Measurements from ENCODE around the gene KANK4. TPM values are rescaled to one million over a fixed set of nuclear protein-coding genes. Genes with fewer than 3 reads are reported as not detected.
"Not testable (repeated sequence)": the region's sequence is repeated elsewhere in the genome, so short reads cannot be mapped to it uniquely, and the experiment has no call there.

The KANK4 gene
- polyA plus RNA-seq, 3 donors = 1.9 to 8.1 (median 2.4) TPM

DNA sequence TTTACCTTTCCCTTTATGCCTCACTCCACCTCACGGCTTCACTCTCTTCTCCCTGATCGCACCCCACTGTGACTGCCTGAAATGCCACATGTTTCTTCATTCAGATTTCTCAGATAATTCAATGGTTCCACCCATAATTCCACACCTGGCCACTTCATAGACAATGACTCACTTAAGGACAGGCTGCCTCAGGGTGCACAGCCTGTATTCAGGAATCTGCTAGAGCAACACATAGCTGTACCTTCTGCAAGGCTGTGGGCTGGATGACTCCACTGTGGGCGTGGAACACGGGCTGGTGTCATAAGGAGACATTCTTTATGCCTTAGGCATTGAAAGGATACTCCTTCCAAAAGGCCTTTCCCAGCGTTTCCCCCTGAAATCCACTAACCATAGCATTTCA, 88.5 kb downstream of the KANK4 start:
- 84 to 89% (median 86%) methylated on average over 5 of the region's 5 CpGs for WGBS, 3 donors

DNA sequence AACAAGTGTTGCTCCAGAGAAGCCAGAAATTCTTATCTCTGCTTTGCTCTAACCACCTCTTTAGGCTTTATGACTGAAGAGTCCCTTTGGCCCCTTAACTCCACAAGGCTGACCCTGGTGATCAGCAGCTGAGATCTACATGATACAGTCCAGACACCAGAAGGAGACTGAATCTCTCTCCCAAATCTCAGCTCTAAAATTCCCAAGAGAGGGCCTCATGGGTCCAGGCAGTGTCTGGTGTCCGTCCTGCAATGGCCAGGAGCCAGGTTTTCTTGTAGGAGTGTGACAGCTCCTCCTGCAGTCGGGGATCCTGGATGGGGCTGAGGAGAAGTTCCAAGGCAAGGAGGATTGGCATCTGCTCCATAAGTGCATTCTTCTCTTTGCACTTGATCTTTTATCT, 89.3 kb downstream of the KANK4 start:
- 41 to 51% (median 47%) methylated on average over 2 of the region's 2 CpGs for WGBS, 3 donors

More for the DNA sequence above, 88.5 kb downstream of the KANK4 start:
- no peak overlapping the region for H3K27ac ChIP-seq (ENCODE audit: low read depth, low read length)

DNA sequence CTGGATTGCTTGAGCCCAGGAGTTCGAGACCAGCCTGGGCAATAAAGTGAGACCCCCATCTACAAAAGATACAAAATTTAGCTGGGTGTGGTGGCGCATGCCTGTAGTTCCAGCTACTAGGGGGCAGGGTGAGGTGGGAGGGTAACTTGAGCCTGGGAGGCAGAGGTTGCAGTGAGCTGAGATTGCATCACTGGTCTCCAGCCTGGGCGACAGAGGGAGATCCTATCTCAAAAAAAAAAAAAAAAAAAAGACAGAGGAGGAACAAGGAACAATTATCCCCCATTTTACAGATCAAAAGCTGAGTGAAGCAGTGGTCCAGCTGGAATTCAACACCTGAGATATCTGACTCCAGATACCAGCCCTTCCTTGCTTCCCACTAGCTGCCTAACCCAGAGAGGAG, 89.8 kb downstream of the KANK4 start:
- WGBS, 3 donors = 69 to 89% (median 80%) methylated on average over 3 of the region's 3 CpGs
- H3K27ac ChIP-seq (ENCODE audit: low read depth, low read length) = no peak overlapping the region

More for the DNA sequence above, 89.3 kb downstream of the KANK4 start:
- H3K27ac ChIP-seq (ENCODE audit: low read depth, low read length) = no peak overlapping the region

DNA sequence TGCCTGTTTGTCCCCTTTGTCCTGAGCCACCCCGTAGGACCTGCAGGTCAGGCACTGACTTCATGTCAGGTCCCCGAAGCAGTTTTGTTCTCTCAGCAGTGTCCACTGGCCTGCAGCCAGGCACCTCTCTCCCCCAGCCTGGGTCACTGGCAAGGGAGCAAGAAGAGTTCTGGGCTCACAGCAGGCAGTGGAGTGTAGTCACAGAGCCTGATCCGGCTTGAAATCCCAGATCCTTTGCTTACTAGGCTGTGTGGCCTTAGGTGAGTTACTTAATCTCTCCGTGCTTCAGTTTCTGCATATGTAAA, 90.4 kb downstream of the KANK4 start:
- WGBS, 3 donors = 64 to 74% (median 73%) methylated on average over 4 of the region's 4 CpGs
- no peak overlapping the region for H3K27ac ChIP-seq (ENCODE audit: low read depth, low read length)

DNA sequence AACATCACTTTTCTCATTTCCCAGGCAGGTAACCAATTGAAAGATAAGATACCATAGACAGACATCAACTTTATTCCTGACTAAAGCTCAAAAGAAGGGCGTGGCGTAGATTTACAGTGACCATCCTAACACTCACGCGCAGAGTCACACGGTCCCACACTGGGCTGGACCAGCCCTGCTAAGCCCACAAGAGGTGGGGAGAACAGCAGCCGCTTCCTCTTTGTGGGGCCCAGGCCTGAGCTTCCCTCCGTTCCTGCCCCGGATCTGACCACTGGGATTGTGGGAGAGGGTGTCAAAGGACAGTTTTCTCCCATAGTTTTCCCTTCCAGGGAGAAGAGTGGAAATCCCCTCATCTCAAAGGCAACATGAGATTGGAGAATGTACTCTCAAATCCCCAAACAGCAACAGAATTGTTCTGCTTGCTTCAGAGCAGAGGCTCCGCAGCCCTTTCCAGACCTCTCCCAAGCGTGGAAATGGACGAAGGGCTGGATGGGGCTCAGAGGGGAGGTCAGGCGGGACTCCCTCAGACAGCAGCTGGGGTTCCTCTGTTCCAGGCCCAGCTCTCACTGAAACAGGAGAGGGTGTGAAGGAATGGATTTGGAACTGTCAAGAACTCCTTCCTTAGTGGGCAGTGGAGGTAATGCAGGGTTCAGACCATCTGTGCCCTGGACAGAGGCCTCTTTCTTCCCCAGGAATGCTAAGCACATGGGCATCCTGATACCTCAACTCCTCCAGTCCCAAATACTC, 90.9 kb downstream of the KANK4 start:
- H3K27ac ChIP-seq (ENCODE audit: low read depth, low read length) = no peak overlapping the region
- WGBS, 3 donors = 72 to 95% (median 79%) methylated on average over 12 of the region's 12 CpGs

DNA sequence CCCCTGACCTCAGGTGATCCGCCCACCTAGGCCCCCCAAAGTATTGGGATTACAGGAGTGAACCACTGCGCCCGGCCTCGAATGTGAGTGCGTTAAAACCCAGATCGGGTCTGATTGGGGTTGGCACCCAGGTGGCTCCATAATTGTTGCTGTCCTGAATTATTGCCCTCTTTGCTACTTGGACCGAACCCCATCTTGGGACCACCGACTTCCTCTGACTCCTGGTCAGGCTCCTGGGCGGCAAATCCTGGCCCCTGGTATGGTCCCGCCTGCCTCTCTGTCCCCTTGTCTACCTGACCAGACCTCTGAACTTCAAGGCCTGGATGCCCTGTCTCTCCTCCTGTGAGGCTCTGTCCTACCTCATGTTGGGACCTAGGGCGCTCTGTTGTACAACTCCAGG, 91.7 kb downstream of the KANK4 start:
- H3K27ac ChIP-seq (ENCODE audit: low read depth, low read length) = no peak overlapping the region
- 84 to 87% (median 87%) methylated on average over 10 to 11 of the region's 11 CpGs for WGBS, 3 donors

DNA sequence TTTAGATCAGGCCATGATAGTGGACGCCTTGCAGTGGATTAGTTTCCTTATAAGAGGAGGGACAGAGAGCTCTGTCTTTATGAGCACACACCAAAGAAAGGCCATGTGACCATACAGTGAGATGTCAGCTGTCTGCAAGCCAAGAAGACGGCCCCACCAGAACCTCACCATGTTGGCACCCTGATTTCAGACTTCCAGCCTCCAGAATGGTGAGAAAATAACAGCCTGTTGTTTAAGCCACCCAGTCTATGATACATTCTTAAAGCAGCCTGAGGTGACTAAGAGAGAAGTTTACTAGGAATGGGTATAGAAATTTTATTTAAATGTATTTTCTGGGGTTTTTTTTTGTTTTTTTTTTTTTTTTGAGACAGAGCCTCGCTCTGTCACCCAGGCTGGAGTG, 95.1 kb downstream of the KANK4 start:
- 45 to 48% (median 46%) methylated on average over 2 of the region's 3 CpGs for WGBS, 3 donors
- H3K27ac ChIP-seq (ENCODE audit: low read depth, low read length) = no peak overlapping the region

DNA sequence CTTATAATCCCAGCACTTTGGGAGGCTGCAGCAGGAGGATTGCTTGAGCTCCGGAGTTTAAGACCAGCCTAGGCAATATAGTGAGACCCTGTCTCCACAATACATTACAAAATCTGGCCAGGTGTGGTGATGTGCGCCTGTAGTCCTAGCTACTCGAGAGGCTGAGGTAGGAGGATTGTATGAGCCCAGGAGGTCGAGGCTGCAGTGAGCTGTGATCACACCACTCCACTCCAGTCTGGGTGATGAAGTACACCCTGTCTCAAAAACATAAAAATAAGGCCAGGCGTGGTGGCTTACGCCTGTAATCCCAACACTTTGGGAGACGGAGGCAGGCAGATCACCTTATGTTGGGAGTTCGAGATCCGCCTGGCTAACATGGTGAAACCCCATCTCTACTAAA, 96.9 kb downstream of the KANK4 start:
- no peak overlapping the region for H3K27ac ChIP-seq (ENCODE audit: low read depth, low read length)
- WGBS, 3 donors = 88 to 95% (median 90%) methylated on average over 7 to 9 of the region's 9 CpGs

DNA sequence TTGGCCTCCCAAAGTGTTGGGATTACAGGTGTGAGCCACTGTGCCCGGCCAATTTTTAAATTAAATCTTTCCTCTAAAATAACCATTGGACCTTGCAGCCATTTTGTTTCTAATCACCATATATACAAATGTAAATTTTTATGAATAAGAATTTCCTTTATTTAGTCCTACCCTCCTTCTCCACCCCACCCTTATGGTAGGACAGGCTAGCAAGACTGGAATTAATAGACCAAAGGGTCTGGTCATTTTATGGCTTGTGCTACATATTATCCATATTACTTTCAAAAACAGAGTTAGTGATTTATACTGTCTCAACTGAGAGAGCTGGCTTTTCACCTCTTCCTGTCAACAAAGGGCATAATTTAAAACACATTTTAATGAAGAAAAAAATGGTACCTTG, 98.1 kb downstream of the KANK4 start:
- 92 to 96% (median 93%) methylated on average over 1 of the region's 1 CpG for WGBS, 3 donors
- H3K27ac ChIP-seq (ENCODE audit: low read depth, low read length) = no peak overlapping the region

DNA sequence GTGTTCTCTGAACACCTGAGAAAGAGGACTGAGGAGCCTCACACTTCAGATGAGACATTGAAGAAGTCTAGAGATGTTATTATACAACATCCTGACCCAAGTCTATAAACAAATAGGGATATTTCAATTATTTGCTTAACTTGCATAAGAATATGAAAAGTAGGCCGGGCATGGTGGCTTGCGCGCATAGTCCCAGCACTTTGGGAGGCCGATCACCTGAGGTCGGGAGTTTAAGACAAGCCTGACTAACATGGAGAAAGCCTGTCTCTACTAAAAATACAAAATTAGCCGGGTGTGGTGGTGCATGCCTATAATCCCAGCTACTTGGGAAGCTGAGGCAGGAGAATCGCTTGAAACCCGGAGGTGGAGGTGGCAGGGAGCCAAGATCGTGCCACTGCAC, 98.8 kb downstream of the KANK4 start:
- 90 to 97% (median 94%) methylated on average over 9 of the region's 9 CpGs for WGBS, 3 donors
- H3K27ac ChIP-seq (ENCODE audit: low read depth, low read length) = not testable (repeated sequence)

DNA sequence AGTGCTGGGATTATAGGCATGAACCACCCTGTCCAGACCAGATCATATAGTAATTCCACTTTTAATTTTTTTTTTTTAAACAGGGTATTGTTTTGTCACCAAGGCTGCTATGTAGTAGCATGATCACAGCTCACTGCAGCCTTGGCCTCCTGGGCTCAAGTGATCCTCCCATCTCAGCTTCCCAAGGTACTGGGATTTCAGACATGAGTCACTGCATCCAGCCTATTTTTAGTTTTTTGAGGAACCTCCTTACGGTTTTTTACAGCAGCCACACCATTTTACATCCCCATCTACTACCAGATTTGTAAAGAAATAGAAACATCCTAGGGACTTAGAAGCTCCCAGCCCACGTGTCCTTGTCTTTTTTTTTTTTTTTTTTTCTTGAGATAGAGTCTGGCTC, 100.6 kb downstream of the KANK4 start:
- 69 to 75% (median 72%) methylated on average over 2 of the region's 2 CpGs for WGBS, 3 donors
- no peak overlapping the region for H3K27ac ChIP-seq (ENCODE audit: low read depth, low read length)

DNA sequence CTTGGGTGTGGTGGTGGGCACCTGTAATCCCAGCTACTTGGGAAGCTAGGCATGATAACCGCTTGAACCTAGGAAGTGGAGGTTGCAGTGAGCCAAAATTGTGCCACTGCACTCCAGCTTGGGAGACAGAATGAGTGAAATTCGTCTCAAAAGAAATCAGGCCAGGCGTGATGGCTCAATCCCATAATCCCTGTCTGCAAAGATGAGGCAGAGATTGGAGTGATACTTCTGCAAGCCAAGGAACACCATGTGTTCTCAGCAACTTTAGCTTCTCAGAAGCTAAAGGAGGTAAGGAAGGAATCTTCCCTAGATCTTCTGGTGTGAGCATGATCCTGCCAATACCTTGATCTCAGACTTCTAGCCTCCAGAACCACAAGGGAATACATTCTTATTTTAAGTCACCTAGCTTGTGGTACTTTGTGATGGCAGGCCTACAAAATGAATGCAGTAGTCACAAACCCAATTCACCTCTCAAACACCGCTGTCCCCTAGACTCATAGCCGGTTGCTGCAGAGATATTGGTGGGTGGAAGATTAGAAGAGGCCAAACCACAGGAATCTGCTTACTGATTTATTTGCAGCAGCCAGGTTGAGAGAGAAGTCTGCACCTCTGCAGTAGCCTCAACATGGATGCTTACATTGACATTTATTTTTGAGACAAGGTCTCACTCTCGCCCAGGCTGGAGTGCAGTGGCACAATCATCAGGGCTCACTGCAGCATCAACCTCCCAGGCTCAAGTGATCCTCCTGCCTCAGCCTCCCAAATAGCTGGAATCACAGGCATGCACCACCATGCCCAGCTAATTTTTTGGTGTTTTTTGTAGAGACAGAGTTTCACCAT, 105.9 kb downstream of the KANK4 start:
- H3K27ac ChIP-seq (ENCODE audit: low read depth, low read length) = no peak overlapping the region
- WGBS, 3 donors = 65 to 91% (median 84%) methylated on average over 6 of the region's 6 CpGs

DNA sequence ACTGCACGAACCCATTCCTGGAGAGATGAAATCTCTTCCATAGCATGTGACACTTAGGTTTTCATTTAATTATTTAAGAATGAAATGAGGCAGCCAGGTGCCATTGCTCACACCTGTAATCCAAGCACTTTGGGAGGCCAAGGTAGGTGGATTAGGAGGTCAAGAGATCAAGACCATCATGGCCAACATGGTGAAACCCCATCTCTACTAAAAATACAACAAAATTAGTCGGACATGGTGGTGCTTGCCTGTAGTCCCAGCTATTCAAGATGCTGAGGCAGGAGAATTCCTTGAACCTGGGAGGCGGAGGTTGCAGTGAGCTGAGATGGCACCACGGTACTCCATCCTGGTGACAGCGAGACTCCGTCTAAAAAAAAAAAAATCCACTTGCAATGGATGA, 106.8 kb downstream of the KANK4 start:
- 78 to 97% (median 78%) methylated on average over 6 of the region's 6 CpGs for whole genome bisulfite sequencing, 3 donors
- H3K27ac ChIP-seq (ENCODE audit: low read depth, low read length) = no peak overlapping the region

DNA sequence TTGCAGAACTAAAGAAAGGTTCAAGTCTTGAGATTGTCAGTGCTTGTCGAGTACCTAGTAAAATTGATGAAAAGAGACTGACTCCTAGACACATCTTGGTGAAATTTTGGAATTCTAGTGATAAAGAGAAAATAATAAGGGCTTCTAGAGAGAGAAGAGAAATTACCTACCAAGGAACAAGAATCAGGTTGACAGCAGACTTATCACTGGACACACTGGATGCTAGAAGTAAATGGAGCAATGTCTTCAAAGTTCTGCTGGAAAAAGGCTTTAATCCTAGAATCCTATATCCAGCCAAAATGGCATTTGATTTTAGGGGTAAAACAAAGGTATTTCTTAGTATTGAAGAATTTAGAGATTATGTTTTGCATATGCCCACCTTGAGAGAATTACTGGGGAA, 108.3 kb downstream of the KANK4 start:
- no peak overlapping the region for H3K27ac ChIP-seq (ENCODE audit: low read depth, low read length)
- 90 to 97% (median 95%) methylated on average over 1 of the region's 1 CpG for WGBS, 3 donors

DNA sequence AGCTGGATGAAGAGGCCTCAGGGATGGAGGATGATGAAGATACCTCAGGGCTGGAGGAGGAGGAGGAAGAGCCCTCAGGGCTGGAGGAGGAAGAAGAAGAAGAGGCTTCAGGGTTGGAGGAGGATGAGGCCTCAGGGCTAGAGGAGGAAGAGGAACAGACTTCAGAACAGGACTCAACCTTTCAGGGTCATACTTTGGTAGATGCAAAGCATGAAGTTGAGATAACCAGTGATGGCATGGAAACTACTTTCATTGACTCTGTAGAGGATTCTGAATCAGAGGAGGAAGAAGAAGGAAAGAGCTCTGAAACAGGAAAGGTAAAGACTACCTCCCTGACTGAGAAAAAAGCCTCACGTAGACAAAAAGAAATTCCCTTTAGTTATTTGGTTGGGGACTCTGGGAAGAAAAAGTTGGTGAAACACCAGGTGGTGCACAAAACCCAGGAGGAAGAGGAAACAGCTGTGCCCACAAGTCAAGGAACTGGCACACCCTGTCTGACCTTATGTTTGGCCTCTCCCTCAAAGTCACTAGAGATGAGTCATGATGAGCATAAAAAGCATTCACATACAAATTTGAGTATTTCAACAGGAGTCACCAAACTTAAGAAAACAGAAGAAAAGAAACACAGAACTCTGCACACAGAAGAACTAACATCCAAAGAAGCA, 109.2 kb downstream of the KANK4 start:
- WGBS, 3 donors = 59 to 84% (median 67%) methylated on average over 1 of the region's 1 CpG
- H3K27ac ChIP-seq (ENCODE audit: low read depth, low read length) = no peak overlapping the region

DNA sequence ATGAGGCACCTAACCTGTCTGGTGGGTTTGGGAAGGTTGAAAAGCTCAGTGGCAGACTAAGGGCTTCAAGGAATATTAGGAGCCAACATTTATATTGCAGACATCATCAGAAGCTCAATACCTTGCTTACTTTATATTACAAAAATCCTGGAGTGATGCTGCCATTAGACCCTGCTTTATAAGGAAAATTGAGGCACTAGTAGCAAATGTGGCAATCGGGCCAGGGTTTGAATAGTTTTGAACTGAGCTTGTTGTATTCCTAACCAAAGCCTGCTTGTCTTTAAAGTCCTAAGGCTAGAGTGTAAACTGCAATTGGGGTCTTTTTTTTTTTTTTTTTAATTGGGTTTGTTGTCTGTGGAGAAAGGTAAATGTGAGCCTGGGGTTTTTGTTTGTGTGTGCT, 110.3 kb downstream of the KANK4 start:
- WGBS, 3 donors = 0 to 51% (median 0%) methylated on average over 1 of the region's 1 CpG
- no peak overlapping the region for H3K27ac ChIP-seq (ENCODE audit: low read depth, low read length)

DNA sequence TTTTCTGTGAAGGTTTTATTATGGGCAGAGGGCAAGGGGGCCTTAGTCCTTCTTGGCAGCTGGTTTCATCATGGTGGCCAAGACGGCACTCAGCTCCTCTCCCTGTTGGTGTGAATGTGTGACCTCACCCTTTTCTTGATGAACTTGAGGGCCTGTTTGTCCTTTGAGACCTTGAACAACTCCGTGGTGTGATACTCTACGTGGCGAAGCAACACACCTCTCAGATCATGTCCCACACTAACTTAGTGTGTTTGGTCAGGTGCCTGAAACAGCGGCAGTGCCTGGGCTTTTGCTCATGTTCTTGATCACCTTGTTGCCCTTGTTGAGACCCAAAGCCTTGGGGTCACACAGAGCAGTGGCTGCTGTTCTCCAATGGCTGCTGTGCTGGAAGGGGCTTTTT, 111.1 kb downstream of the KANK4 start:
- WGBS, 3 donors = 94 to 98% (median 95%) methylated on average over 5 of the region's 5 CpGs
- no peak overlapping the region for H3K27ac ChIP-seq (ENCODE audit: low read depth, low read length)

DNA sequence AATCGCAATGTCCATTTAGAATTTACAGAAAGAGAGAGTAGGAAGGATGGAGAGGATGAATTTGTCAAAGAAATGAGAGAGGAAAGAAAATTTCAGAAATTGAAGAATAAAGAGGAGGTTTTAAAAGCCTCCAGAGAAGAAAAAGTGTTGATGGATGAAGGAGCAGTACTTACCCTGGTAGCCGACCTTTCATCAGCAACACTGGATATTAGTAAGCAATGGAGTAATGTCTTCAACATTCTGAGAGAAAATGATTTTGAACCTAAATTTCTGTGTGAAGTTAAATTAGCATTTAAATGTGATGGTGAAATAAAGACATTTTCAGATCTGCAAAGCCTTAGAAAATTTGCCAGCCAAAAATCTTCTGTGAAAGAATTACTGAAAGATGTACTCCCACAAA, 112.0 kb downstream of the KANK4 start:
- H3K27ac ChIP-seq (ENCODE audit: low read depth, low read length) = no peak overlapping the region
- 95 to 100% (median 98%) methylated on average over 2 of the region's 2 CpGs for WGBS, 3 donors

DNA sequence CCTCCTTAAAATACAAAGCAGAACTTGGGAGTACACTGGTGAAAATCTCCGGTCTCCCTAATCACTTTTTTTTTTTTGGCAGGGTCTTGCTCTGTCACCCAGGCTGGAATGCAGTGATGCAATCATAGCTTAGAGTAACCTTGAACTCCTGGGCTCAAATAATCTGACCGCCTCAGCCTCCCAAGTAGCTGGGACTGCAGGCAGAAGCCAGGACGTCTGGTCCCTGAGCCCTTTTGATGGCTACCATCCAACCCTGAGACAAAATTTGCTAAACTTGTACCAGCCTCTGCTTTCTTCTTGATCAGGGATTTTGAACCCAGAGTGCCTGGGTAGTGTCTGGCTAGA, 120.5 kb downstream of the KANK4 start:
- WGBS, 3 donors = 7 to 32% (median 18%) methylated on average over 3 of the region's 3 CpGs

More for the DNA sequence above, 120.5 kb downstream of the KANK4 start:
- H3K27ac ChIP-seq (ENCODE audit: low read depth, low read length) = no peak overlapping the region
